HG03558 (cell line): Measurements from ENCODE around the gene MYEOV.

Experiments
- ATAC-seq: cut with Tn5 transposase; IDR thresholded peaks from one replicate; pipeline ENCODE4 v1.9.1; 2021; ENCODE audit warnings: moderate number of reproducible peaks; ENCODE audit not compliant: unreplicated experiment; ENCODE audit errors: extremely low read depth

The MYEOV gene

DNA sequence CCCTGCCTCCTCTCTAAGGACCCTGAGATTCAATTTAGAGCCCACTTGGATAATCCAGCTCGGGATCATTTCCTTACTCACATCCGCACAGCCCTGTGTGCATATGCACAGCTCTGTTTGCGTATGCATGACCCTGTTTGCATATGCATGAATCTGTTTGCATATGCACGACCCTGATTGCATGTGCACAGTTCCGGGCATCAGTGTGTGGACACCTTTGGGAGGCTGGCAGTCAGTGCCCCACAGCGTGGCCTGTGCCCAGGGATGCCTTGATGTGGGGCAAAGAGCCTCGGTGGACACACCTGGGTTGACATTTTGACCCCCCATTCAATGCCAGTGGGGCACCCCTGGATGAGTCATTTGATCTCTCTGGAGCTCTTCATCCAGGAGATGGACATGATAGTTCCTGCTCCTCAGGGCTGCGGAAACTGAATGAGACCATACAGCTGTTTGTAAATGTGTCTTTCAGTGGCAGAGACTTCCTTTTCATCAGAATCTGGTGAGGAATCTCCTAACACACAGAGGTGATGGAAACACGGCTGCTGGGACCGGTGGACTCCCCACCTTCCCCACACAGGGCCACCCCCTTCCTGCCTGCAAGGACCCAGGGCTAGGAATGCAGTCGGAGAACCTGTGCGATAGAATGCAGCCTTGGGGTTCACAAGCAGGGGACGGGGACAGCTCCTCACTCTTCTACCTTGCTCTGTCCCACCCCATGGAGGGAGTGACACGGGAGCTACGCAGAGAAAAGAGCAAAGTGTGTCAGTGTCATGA, 41.2 kb downstream of the MYEOV start:
- ATAC-seq = no peak

DNA sequence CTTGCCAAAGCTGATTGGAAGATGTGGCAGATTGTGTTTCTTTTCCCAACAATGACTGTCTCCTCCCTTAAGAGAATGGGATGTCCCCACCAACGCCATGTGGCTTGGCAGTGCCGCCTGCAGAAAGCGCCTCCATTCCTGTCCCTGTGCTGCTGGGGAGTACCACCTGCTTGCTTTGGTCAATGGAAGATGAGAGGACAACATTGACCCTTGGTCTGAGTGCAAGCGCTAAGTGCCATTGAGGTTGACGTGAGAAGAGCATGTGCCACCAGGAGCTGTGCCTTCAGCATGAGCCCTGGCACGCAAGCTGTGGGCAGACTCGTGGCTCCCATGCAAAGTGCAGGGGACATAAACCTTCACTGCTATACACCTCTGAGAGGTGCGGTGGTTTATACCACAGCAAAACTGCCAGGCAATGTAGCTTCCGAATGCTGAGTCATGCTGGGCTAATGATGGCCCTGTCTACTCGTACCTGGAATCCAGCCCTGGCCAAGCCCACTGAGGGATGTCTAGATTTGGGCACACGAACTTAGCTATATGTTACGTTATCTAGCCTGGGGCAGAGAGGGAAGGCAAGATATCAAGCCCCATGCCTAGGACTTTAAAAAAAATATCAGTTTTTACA, 41.9 kb downstream of the MYEOV start:
- ATAC-seq = no peak

GRCh38 chr11:69337211-69337721, 43.3 kb downstream of the MYEOV start:
- ATAC-seq = no peak

GRCh38 chr11:69339041-69339733, 45.2 kb downstream of the MYEOV start:
- ATAC-seq = no peak

DNA sequence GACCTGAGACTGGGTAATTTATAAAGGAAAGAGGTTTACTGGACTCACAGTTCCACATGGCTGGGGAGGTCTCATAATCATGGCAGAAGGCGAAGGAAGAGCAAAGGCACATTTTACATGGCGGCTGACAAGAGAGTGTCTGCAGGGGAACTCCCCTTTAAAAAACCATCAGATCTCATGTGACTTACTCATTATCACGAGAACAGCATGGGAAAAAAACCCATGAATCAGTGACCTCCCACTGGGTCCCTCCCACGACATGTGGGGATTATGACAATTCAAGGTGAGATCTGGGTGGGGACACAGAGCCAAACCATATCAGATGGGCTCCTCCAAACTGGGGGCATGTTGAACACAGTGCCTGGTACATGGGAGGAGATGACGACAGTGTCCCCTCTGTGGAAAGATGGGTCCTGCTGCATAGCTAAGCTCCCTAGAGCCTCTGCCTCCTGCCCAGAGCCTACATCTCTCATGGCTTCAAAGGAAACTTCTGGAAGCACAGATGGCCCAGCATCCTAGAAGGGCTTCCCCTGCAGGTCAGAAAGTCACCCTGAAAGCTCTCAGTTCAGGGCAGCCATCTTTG, 46.1 kb downstream of the MYEOV start:
- no peak for ATAC-seq

- ATAC-seq = no peak
Measured at GRCh38 chr11:69342588-69343330, 48.8 kb downstream of the MYEOV start.

DNA sequence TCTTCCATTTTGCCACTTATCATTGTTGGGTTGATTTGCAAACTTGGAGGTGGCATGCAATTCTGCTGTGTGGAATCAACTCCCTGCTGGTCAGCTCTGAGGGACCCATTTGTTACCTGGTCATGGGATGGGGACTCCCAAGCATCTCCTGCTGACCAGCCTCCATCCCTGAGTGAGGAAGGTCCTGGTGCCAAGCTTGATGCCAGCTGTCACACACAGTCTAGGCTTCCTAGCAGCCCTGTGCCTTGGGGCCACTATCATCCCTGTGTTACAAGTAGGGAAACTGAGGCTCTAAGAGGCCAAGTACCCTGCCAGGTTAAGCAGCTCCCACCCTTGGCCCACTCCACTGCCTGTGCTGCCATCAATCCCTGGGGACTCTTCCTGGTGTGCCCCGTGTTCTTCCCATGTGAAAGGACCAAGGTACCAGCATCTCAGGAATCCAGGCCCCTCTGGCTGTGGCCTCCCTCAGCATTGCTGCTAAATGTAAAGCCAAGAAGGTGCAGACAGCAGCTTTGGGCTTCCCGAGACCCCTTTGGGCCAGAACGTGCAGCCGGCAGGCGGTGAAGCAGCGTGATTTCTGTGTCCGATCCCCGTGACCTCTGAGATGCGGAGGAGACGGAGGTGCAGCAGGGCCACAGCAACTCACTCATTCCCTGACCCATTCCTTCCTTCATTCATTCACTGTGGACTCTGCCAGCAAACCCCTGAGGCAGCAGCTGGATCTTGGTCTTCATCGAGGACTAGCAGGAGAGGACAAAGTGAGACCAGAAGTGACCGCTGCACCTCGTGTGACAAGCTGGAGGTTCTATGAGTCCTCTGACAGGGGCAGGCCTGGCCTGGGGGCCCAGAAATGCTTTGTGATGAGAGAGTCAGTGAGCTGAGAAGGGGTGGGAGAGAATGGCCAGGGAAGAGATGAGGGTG, 49.7 kb downstream of the MYEOV start:
- no peak for ATAC-seq

DNA sequence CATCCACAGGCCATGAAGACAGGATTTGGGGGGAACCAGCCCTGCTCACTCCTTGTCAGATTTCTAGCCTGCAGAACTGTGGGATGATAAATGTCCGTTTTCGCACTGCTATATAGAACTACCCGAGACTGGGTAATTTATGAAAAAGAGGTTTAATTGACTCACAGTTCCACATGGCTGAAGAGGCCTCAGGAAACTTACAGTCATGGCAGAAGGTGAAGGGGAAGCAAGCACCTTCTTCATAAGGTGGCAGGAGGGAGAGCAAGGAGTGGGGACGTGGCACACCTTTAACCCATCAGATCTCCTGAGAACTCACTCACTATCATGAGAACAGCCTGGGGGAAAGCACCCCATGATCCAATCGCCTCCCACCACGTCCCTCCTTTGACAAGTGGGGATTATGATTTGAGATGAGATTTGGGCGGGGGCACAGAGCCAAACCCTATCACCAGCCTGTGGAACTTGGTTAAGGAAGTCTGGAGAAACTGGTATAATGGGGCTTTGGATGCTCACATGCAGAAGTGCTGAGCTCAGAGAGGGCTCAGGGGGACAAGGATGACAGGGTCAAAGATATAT, 50.7 kb downstream of the MYEOV start:
- ATAC-seq = no peak
